Measurements from ENCODE around the gene MARCHF2. TPM values are rescaled to one million over a fixed set of nuclear protein-coding genes. Genes with fewer than 3 reads are reported as not detected.

The MARCHF2 gene, protein sequence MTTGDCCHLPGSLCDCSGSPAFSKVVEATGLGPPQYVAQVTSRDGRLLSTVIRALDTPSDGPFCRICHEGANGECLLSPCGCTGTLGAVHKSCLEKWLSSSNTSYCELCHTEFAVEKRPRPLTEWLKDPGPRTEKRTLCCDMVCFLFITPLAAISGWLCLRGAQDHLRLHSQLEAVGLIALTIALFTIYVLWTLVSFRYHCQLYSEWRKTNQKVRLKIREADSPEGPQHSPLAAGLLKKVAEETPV
- polyA plus RNA-seq: 10 to 100 TPM in 3 of 4 donors, 1 to 10 TPM in 1; 8.3 to 30.0 (median 24.4) TPM
- long read RNA-seq, donor 1: 0 reads
- long read RNA-seq, donor 2: 0 reads
- long read RNA-seq, donor 3, partial matches to known transcripts: 0 of 5 reads
- long read RNA-seq, donor 3, other reads (novel, unspliced or antisense): 0 of 5 reads
- long read RNA-seq, donor 4: 0 reads
- long read RNA-seq, donor 5, partial matches to known transcripts: 0 of 1 reads
- long read RNA-seq, donor 5, other reads (novel, unspliced or antisense): 0 of 1 reads
- long read RNA-seq, donor 6, partial matches to known transcripts: 0 of 1 reads
- long read RNA-seq, donor 6, other reads (novel, unspliced or antisense): 0 of 1 reads
- long read RNA-seq, donor 7, transcript MARCH2-201 (5 exons, 1,376 nt): major isoform, 19 of 29 reads
- long read RNA-seq, donor 7, partial matches to known transcripts: 0 of 29 reads
- long read RNA-seq, donor 7, other reads (novel, unspliced or antisense): 7 of 29 reads
- long read RNA-seq, donor 8, partial matches to known transcripts: 0 of 1 reads
- long read RNA-seq, donor 8, other reads (novel, unspliced or antisense): 0 of 1 reads
- long read RNA-seq, donor 9, partial matches to known transcripts: 0 of 2 reads
- long read RNA-seq, donor 9, other reads (novel, unspliced or antisense): 0 of 2 reads
- long read RNA-seq, donor 10, partial matches to known transcripts: 0 of 4 reads
- long read RNA-seq, donor 10, other reads (novel, unspliced or antisense): 0 of 4 reads

DNA sequence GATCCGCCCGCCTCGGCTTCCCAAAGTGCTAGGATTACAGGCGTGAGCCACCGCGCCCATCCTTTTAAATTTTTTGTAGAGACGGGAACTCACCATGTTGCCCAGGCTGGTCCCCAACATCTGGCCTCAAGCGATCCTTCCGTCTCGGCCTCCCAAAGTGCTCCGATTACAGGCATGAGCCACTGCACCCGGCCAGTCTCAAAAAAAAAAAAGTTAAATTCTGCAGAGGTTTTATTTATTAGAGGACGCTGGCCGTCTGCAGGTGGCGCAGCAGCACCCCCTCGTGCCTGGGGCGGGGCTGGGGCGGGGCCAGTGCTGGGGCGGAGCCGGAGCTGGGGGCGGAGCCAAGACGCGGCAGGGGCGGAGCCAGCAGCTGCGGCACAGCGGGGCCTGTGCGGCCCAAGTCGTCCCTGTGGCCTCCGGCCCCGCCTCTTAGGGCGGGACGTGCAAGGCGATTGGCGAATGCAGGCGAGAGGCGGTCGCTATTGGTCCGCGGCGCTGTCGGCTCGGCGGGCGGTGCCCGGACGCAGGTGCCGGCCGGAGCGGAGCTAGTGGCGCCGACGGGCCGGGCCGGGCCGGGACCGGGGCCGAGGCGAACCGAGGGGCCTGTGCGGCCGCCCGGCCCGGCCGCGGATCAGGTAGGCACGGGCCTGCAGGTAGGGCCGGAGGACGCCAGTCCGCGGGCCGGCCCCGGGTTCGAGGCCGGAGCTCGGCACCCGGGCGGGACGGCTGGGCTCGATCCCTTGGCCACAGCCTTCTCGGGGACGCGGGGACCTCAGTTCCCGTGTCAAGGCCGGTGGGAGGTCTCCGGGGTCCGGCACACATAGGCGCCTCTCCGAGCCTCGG is at the start of gene MARCHF2:
Gene MARCHF2, plus strand, starts transcription at position 523 of the 846 bp plus-strand sequence. CDS start 8,536 bp downstream, outside the sequence.
- no peaks in the 10 kb centered on the region for H3K36me3 ChIP-seq (ENCODE audit: control insufficient read depth in 3 of 3, insufficient read depth in 2 of 3, low read depth in 1 of 3, low read length in 3 of 3)
- H3K27me3 ChIP-seq (ENCODE audit: control insufficient read depth in 3 of 3, insufficient read depth in 3 of 3, low read length in 3 of 3): no peaks in the 10 kb centered on the region
- DNase-seq: peak; percentile 97
- 2 to 5% (median 4%) methylated on average over 36 to 89 of the region's 89 CpGs for WGBS, 3 donors
- H3K27ac ChIP-seq (ENCODE audit: low read depth in 1 of 3, low read length in 2 of 3): peak within 1 kb of the TSS in 1 of 3 donors; percentile 40
- H3K4me3 ChIP-seq (ENCODE audit: low read depth in 1 of 3, low read length in 3 of 3): peak within 1 kb of the TSS; percentile 45 to 87 (median 59)
- H3K4me1 ChIP-seq (ENCODE audit: control insufficient read depth in 3 of 3, insufficient read depth in 2 of 3, low read depth in 1 of 3, low read length in 2 of 3): peaks cover 0 to 4% (median 2%) of the 10 kb centered on the region in 3 donors
- no peak for FAIRE-seq
- no peaks in the 10 kb centered on the region for H3K9me3 ChIP-seq (ENCODE audit: control insufficient read depth in 2 of 2, insufficient read depth in 1 of 2, low read depth in 1 of 2, low read length in 1 of 2)

DNA sequence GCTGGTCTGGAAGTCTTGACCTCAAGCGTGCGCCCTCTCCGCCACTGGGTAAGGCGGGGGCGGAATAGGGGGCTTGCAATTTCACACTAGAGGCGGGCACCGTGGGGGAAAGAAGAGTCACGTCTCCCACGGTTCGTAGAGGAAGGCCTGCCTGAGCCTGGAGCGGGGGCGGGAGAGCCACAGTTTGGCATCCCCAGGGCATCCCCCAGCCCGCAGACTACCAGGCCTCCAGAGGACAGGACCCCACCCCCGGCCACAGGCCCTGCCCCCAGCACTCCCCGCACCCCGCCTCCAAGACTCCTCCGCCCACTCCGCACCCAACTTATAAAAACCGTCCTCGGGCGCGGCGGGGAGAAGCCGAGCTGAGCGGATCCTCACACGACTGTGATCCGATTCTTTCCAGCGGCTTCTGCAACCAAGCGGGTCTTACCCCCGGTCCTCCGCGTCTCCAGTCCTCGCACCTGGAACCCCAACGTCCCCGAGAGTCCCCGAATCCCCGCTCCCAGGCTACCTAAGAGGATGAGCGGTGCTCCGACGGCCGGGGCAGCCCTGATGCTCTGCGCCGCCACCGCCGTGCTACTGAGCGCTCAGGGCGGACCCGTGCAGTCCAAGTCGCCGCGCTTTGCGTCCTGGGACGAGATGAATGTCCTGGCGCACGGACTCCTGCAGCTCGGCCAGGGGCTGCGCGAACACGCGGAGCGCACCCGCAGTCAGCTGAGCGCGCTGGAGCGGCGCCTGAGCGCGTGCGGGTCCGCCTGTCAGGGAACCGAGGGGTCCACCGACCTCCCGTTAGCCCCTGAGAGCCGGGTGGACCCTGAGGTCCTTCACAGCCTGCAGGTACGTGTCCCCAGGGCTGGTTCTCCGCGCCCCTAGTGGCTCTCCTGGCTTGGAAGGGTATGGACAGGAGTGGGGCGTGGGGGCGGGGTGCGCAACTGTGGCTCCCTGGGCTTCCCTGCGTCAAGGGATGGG is 49.0 kb upstream of the MARCHF2 start, which contains the start of gene ANGPTL4:
Gene ANGPTL4, plus strand, starts transcription at position 353 of the 969 bp plus-strand sequence. Its CDS starts 167 bp downstream, at position 520.
- H3K36me3 ChIP-seq (ENCODE audit: control insufficient read depth in 3 of 3, insufficient read depth in 2 of 3, low read depth in 1 of 3, low read length in 3 of 3): no peaks in the 10 kb centered on the region
- H3K27ac ChIP-seq (ENCODE audit: low read depth in 1 of 3, low read length in 2 of 3): peak within 1 kb of the TSS in 2 of 3 donors; percentile 24 to 67
- 1% methylated on average over 65 to 81 of the region's 81 CpGs for WGBS, 3 donors
- FAIRE-seq (no peak), DNase-seq (peak; percentile 61 to 79)
- H3K4me3 ChIP-seq (ENCODE audit: low read depth in 1 of 3, low read length in 3 of 3): peak within 1 kb of the TSS; percentile 8 to 56 (median 35)
- no peaks in the 10 kb centered on the region for H3K9me3 ChIP-seq (ENCODE audit: control insufficient read depth in 2 of 2, insufficient read depth in 1 of 2, low read depth in 1 of 2, low read length in 1 of 2)
- peaks cover 2 to 38% (median 2%) of the 10 kb centered on the region in 3 donors for H3K4me1 ChIP-seq (ENCODE audit: control insufficient read depth in 3 of 3, insufficient read depth in 2 of 3, low read depth in 1 of 3, low read length in 2 of 3)
- peaks cover 0 to 36% (median 0%) of the 10 kb centered on the region in 3 donors for H3K27me3 ChIP-seq (ENCODE audit: control insufficient read depth in 3 of 3, insufficient read depth in 3 of 3, low read length in 3 of 3)

DNA sequence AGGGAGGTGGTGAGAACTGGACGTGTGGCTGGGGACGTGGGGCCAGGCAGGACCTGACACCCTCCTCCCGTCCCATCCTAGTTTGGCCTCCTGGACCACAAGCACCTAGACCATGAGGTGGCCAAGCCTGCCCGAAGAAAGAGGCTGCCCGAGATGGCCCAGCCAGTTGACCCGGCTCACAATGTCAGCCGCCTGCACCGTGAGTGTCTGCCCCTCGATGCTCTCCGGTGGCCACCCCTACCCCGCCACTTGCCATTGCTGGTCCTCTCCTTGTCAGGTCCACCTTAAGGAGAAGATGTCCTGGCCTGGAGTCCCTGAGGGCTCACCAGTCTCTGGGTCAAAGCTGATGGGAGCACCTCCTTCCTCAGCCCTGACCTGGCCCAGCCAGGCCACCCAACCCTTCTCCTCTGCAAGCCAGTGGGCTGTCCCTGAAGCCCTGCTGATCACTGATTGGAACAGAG is 47.0 kb upstream of the MARCHF2 start:
- no peak for FAIRE-seq
- Histone ChIP-seq H3K4me1 (ENCODE audit: control insufficient read depth in 3 of 3, insufficient read depth in 2 of 3, low read depth in 1 of 3, low read length in 2 of 3) (peaks cover 2 to 41% (median 4%) of the 10 kb centered on the region in 3 donors), H3K4me3 (ENCODE audit: low read depth in 1 of 3, low read length in 3 of 3) (no peak overlapping the region), H3K9me3 (ENCODE audit: control insufficient read depth in 2 of 2, insufficient read depth in 1 of 2, low read depth in 1 of 2, low read length in 1 of 2) (no peaks in the 10 kb centered on the region), H3K36me3 (ENCODE audit: control insufficient read depth in 3 of 3, insufficient read depth in 2 of 3, low read depth in 1 of 3, low read length in 3 of 3) (peaks cover 0 to 2% (median 0%) of the 10 kb centered on the region in 3 donors), H3K27me3 (ENCODE audit: control insufficient read depth in 3 of 3, insufficient read depth in 3 of 3, low read length in 3 of 3) (peaks cover 0 to 36% (median 0%) of the 10 kb centered on the region in 3 donors), H3K27ac (ENCODE audit: low read depth in 1 of 3, low read length in 2 of 3) (peak overlapping the region in 1 of 3 donors; percentile 47)
- DNase-seq: no peak
- WGBS, 3 donors: 83 to 93% (median 90%) methylated on average over 10 to 11 of the region's 11 CpGs

DNA sequence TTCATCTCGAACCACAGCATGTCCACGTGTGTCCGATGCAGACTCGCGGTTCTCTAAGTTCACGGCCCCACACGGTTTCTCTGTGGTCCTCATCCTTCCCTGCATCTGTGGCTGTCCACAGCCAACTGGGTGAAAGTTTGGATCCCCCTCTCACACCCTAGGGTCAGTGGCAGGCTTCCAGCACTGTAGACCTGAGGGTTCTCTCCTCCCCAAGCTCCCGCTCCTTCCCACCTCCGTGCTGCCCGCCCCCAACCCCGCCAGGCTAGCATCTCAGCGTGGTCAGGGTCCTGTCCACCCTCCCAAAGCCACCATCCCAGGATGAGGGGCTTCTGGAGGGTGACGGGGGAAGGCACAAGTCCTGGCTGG is 46.2 kb upstream of the MARCHF2 start:
- DNase-seq: no peak
- H3K9me3 ChIP-seq (ENCODE audit: control insufficient read depth in 2 of 2, insufficient read depth in 1 of 2, low read depth in 1 of 2, low read length in 1 of 2): no peaks in the 10 kb centered on the region
- peak overlapping the region in 2 of 3 donors; percentile 34 to 56 for H3K27ac ChIP-seq (ENCODE audit: low read depth in 1 of 3, low read length in 2 of 3)
- FAIRE-seq: no peak
- no peak overlapping the region for H3K4me3 ChIP-seq (ENCODE audit: low read depth in 1 of 3, low read length in 3 of 3)
- H3K27me3 ChIP-seq (ENCODE audit: control insufficient read depth in 3 of 3, insufficient read depth in 3 of 3, low read length in 3 of 3): peaks cover 0 to 36% (median 0%) of the 10 kb centered on the region in 3 donors
- 47 to 67% (median 54%) methylated on average over 13 of the region's 13 CpGs for WGBS, 3 donors
- H3K36me3 ChIP-seq (ENCODE audit: control insufficient read depth in 3 of 3, insufficient read depth in 2 of 3, low read depth in 1 of 3, low read length in 3 of 3): peaks cover 0 to 4% (median 0%) of the 10 kb centered on the region in 3 donors
- peaks cover 2 to 41% (median 2%) of the 10 kb centered on the region in 3 donors for H3K4me1 ChIP-seq (ENCODE audit: control insufficient read depth in 3 of 3, insufficient read depth in 2 of 3, low read depth in 1 of 3, low read length in 2 of 3)

DNA sequence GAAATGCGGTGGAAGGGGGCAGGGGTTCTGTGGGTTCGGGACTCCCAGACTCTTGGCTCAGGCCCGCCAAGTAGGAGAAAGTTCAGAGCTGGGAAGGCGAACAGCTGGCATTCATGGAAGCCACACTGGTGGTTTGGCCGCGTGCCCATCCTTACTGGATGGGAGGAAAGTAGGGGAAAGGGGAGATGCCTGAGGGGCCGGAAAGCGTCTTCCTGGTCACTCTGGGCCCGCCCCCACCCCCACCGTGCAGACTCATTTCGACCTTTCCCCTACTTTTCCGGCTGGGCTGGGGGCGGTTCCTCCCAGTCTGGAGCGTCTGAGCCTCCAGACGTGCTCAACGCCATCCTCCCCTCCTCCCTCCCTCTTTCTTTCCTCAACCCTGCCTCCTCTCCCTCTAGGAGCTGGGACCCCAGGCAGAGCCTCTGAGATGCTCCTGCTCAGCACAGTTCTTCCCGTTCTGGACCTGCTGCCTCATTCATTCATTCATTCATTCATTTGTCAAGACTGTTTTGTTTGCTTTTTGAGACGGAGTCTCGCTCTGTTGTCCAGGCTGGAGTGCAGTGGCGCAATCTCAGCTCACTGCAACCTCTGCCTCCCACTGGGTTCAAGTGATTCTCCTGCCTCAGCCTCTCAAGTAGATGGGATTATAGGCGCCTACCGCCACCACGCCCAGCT is 45.6 kb upstream of the MARCHF2 start:
- Histone ChIP-seq H3K27ac (ENCODE audit: low read depth in 1 of 3, low read length in 2 of 3) (peak overlapping the region in 2 of 3 donors; percentile 34 to 56), H3K27me3 (ENCODE audit: control insufficient read depth in 3 of 3, insufficient read depth in 3 of 3, low read length in 3 of 3) (peaks cover 0 to 32% (median 0%) of the 10 kb centered on the region in 3 donors), H3K4me3 (ENCODE audit: low read depth in 1 of 3, low read length in 3 of 3) (no peak overlapping the region), H3K9me3 (ENCODE audit: control insufficient read depth in 2 of 2, insufficient read depth in 1 of 2, low read depth in 1 of 2, low read length in 1 of 2) (no peaks in the 10 kb centered on the region), H3K4me1 (ENCODE audit: control insufficient read depth in 3 of 3, insufficient read depth in 2 of 3, low read depth in 1 of 3, low read length in 2 of 3) (peaks cover 2 to 36% (median 2%) of the 10 kb centered on the region in 3 donors), H3K36me3 (ENCODE audit: control insufficient read depth in 3 of 3, insufficient read depth in 2 of 3, low read depth in 1 of 3, low read length in 3 of 3) (peaks cover 0 to 4% (median 0%) of the 10 kb centered on the region in 3 donors)
- FAIRE-seq (no peak), DNase-seq (peak; percentile 68 to 76)
- WGBS, 3 donors: 14 to 19% (median 16%) methylated on average over 21 to 23 of the region's 23 CpGs

DNA sequence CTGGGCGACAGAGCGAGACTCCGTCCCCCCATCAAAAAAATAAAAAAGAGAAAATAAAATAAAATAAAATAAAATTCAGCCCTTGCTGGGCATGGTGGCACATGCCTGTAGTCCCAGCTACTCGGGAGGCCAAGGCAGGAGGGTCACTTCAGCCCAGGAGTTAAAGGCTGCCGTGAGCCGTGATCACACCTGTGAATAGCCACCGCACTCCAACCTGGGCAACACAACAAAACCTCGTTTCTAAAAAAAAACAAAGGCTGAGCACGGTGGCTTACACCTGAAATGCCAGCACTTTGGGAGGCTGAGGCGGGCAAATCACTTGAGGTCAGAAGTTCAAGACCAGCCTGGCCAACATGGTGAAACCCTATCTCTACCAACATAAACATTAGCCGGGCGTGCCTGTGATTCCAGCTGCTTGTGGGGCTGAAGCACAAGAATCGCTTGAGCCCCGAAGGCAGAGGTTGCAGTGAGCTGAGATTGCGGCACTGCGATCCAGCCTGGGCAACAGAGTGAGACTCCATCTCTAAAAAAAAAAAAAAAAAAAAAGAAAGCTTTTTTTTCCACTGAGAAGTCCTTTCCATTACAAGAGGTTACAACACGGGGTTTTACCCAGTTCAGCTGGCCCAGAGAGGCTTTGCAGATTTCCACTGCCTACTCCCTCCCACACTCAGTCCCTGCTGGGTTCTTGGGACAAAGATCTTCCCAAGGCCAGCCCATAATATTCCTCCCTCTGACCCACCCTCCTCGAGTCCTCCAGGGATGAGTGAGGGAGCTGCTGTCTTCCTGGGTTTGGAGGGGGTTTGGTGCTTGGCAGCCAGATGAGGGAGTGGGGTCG is 42.7 kb upstream of the MARCHF2 start:
- peak in 1 of 2 donors; percentile 72 for DNase-seq
- no peak for FAIRE-seq
- Histone ChIP-seq H3K27ac (ENCODE audit: low read depth in 1 of 3, low read length in 2 of 3) (peak overlapping the region in 2 of 3 donors; percentile 70 to 82), H3K9me3 (ENCODE audit: control insufficient read depth in 2 of 2, insufficient read depth in 1 of 2, low read depth in 1 of 2, low read length in 1 of 2) (no peaks in the 10 kb centered on the region), H3K4me3 (ENCODE audit: low read depth in 1 of 3, low read length in 3 of 3) (peak overlapping the region in 1 of 3 donors; percentile 44), H3K27me3 (ENCODE audit: control insufficient read depth in 3 of 3, insufficient read depth in 3 of 3, low read length in 3 of 3) (peaks cover 0 to 11% (median 0%) of the 10 kb centered on the region in 3 donors), H3K36me3 (ENCODE audit: control insufficient read depth in 3 of 3, insufficient read depth in 2 of 3, low read depth in 1 of 3, low read length in 3 of 3) (peaks cover 0 to 9% (median 0%) of the 10 kb centered on the region in 3 donors), H3K4me1 (ENCODE audit: control insufficient read depth in 3 of 3, insufficient read depth in 2 of 3, low read depth in 1 of 3, low read length in 2 of 3) (peaks cover 2 to 20% (median 2%) of the 10 kb centered on the region in 3 donors)
- WGBS, 3 donors: 50 to 71% (median 54%) methylated on average over 19 of the region's 19 CpGs

All from small intestine (tissue), 16 donors.